ENCODE measurements around the gene LIMCH1. TPM values are rescaled to one million over a fixed set of nuclear protein-coding genes. Genes with fewer than 3 reads are reported as not detected.

Gene LIMCH1
- total and polyA plus RNA-seq, 7 donors = 0.46 to 26.0 (median 6.7) TPM

- Histone ChIP-seq H3K27ac (no peak overlapping the region), H3K4me3 (no peak overlapping the region), H3K9me3 (no peaks in the 10 kb centered on the region), H3K27me3 (no peaks in the 10 kb centered on the region), H3K36me3 (no peaks in the 10 kb centered on the region), H3K4me1 (peaks cover 0 to under 1% (median 0%) of the 10 kb centered on the region in 4 donors)
- DNase-seq = no peak
- intact Hi-C loops (cut with DNase I) = no loop called here
- WGBS, 2 donors = 81 to 86% methylated on average over 2 of the region's 2 CpGs
- TF ChIP-seq CTCF (IDR thresholded peaks at IDR 0.05) (no peak), POLR2AphosphoS5 (IDR thresholded peaks at IDR 0.05) (no peak), EP300 (IDR thresholded peaks at IDR 0.05) (no peak), POLR2A (IDR thresholded peaks at IDR 0.05) (no peak)
Observed at GRCh38 chr4:41504167-41504818, 33.7 kb upstream of the LIMCH1 start.

GRCh38 chr4:41505161-41505661 lies 32.7 kb upstream of the LIMCH1 start:
- peaks cover 0 to 4% (median 0%) of the 10 kb centered on the region in 4 donors for H3K4me1 ChIP-seq
- no peak overlapping the region for H3K27ac ChIP-seq
- no peak overlapping the region for H3K4me3 ChIP-seq
- no peaks in the 10 kb centered on the region for H3K9me3 ChIP-seq
- intact Hi-C loops (cut with DNase I) = no loop called here
- WGBS, 2 donors = 16 to 69% methylated on average over 2 of the region's 2 CpGs
- no peak for DNase-seq
- no peaks in the 10 kb centered on the region for H3K36me3 ChIP-seq
- no peaks in the 10 kb centered on the region for H3K27me3 ChIP-seq
- TF ChIP-seq EP300 (IDR thresholded peaks at IDR 0.05) = no peak

GRCh38 chr4:41506130-41506529 lies 31.8 kb upstream of the LIMCH1 start:
- TF ChIP-seq POLR2A (IDR thresholded peaks at IDR 0.05) = no peak
- no peak for TF ChIP-seq POLR2AphosphoS5 (IDR thresholded peaks at IDR 0.05)
- TF ChIP-seq CTCF (IDR thresholded peaks at IDR 0.05) = no peak
- TF ChIP-seq EP300 (IDR thresholded peaks at IDR 0.05) = no peak
- peaks cover 0 to 4% (median 0%) of the 10 kb centered on the region in 4 donors for H3K4me1 ChIP-seq
- H3K4me3 ChIP-seq = no peak overlapping the region
- no peaks in the 10 kb centered on the region for H3K36me3 ChIP-seq
- no peaks in the 10 kb centered on the region for H3K9me3 ChIP-seq
- intact Hi-C loops (cut with DNase I) = no loop called here
- DNase-seq = no peak
- H3K27me3 ChIP-seq = no peaks in the 10 kb centered on the region
- H3K27ac ChIP-seq = no peak overlapping the region
- 83 to 88% methylated on average over 2 of the region's 2 CpGs for WGBS, 2 donors

- Histone ChIP-seq H3K27me3 (no peaks in the 10 kb centered on the region), H3K36me3 (no peaks in the 10 kb centered on the region), H3K9me3 (no peaks in the 10 kb centered on the region), H3K4me1 (peaks cover 0 to 4% (median 0%) of the 10 kb centered on the region in 4 donors), H3K27ac (no peak overlapping the region), H3K4me3 (no peak overlapping the region)
- 92 to 94% methylated on average over 3 of the region's 3 CpGs for WGBS, 2 donors
- TF ChIP-seq POLR2A (IDR thresholded peaks at IDR 0.05) (no peak), EP300 (IDR thresholded peaks at IDR 0.05) (no peak), POLR2AphosphoS5 (IDR thresholded peaks at IDR 0.05) (no peak), CTCF (IDR thresholded peaks at IDR 0.05) (no peak)
- intact Hi-C loops (cut with DNase I) = no loop called here
- DNase-seq = no peak
Observed at GRCh38 chr4:41507291-41507947, 30.5 kb upstream of the LIMCH1 start.

GRCh38 chr4:41509451-41509866 lies 28.5 kb upstream of the LIMCH1 start:
- 40 to 62% methylated on average over 2 of the region's 2 CpGs for WGBS, 2 donors
- DNase-seq = no peak
- no peaks in the 10 kb centered on the region for H3K27me3 ChIP-seq
- H3K36me3 ChIP-seq = no peaks in the 10 kb centered on the region
- H3K4me3 ChIP-seq = no peak overlapping the region
- peaks cover 0 to 8% (median 0%) of the 10 kb centered on the region in 4 donors for H3K4me1 ChIP-seq
- intact Hi-C loops (cut with DNase I) = no loop called here
- TF ChIP-seq POLR2AphosphoS5 (IDR thresholded peaks at IDR 0.05) (no peak), POLR2A (IDR thresholded peaks at IDR 0.05) (no peak), CTCF (IDR thresholded peaks at IDR 0.05) (no peak), EP300 (IDR thresholded peaks at IDR 0.05) (no peak)
- no peaks in the 10 kb centered on the region for H3K9me3 ChIP-seq
- no peak overlapping the region for H3K27ac ChIP-seq
